ENCODE measurements around the gene WBP2NL.

- TF ChIP-seq, protein P1, sequence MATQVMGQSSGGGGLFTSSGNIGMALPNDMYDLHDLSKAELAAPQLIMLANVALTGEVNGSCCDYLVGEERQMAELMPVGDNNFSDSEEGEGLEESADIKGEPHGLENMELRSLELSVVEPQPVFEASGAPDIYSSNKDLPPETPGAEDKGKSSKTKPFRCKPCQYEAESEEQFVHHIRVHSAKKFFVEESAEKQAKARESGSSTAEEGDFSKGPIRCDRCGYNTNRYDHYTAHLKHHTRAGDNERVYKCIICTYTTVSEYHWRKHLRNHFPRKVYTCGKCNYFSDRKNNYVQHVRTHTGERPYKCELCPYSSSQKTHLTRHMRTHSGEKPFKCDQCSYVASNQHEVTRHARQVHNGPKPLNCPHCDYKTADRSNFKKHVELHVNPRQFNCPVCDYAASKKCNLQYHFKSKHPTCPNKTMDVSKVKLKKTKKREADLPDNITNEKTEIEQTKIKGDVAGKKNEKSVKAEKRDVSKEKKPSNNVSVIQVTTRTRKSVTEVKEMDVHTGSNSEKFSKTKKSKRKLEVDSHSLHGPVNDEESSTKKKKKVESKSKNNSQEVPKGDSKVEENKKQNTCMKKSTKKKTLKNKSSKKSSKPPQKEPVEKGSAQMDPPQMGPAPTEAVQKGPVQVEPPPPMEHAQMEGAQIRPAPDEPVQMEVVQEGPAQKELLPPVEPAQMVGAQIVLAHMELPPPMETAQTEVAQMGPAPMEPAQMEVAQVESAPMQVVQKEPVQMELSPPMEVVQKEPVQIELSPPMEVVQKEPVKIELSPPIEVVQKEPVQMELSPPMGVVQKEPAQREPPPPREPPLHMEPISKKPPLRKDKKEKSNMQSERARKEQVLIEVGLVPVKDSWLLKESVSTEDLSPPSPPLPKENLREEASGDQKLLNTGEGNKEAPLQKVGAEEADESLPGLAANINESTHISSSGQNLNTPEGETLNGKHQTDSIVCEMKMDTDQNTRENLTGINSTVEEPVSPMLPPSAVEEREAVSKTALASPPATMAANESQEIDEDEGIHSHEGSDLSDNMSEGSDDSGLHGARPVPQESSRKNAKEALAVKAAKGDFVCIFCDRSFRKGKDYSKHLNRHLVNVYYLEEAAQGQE (IDR thresholded peaks at IDR 0.05; ENCODE audit: insufficient read depth in 1 of 2, low read depth in 2 of 2, low read length in 2 of 2) = no peak
- TF ChIP-seq POLR2AphosphoS5 (IDR thresholded peaks at IDR 0.05; ENCODE audit: low read depth, low read length) = no peak
Measured at GRCh38 chr22:42007922-42008321, 9.3 kb downstream of the WBP2NL start.

All from PFSK-1 (cell line).